Liver (tissue), 9 donors: ENCODE measurements around the gene CLIP1. TPM values are rescaled to one million over a fixed set of nuclear protein-coding genes. Genes with fewer than 3 reads are reported as not detected.

ENCODE experiments used
- DNase-seq: peaks from one replicate; pipeline ENCODE4 v3.0.0-alpha.2; 2017; ENCODE audit warnings: low spot score
- H3K27ac ChIP-seq, 2 donors: one replicate each; pipeline ENCODE4 v1.7.0; 2013; ENCODE audit warnings: inconsistent platforms in 2 of 2, low read length in 2 of 2, control low read depth in 1 of 2, low read depth in 1 of 2, mild to moderate bottlenecking in 1 of 2
- H3K27me3 ChIP-seq, 4 donors: one replicate each; pipeline versions ENCODE4 v1.6.1 to v1.7.0; 2013; ENCODE audit warnings: low read length in 3 of 4, inconsistent platforms in 1 of 4, mild to moderate bottlenecking in 1 of 4, moderate library complexity in 1 of 4; ENCODE audit not compliant: control insufficient read depth in 4 of 4, insufficient read depth in 4 of 4
- H3K36me3 ChIP-seq, 4 donors: one replicate each; pipeline versions ENCODE4 v1.6.1 to v1.7.0; 2013; ENCODE audit warnings: low read length in 3 of 4, mild to moderate bottlenecking in 3 of 4, low read depth in 1 of 4, moderate library complexity in 1 of 4; ENCODE audit not compliant: control insufficient read depth in 4 of 4, insufficient read depth in 3 of 4
- H3K4me1 ChIP-seq, 4 donors: one replicate each; pipeline versions ENCODE4 v1.6.1 to v1.7.0; 2013; ENCODE audit warnings: low read length in 3 of 4, mild to moderate bottlenecking in 3 of 4, moderate library complexity in 1 of 4; ENCODE audit not compliant: control insufficient read depth in 4 of 4, insufficient read depth in 4 of 4
- H3K4me3 ChIP-seq, 3 donors: one replicate each; pipeline versions ENCODE4 v1.6.1 to v1.7.0; 2013; ENCODE audit warnings: low read length in 3 of 3, control low read depth in 1 of 3, low read depth in 1 of 3, mild to moderate bottlenecking in 1 of 3
- H3K9ac ChIP-seq, 2 donors: one replicate each; pipeline ENCODE4 v1.7.0; 2013; ENCODE audit warnings: low read length in 2 of 2, mild to moderate bottlenecking in 2 of 2, moderate library complexity in 2 of 2, control low read depth in 1 of 2, low read depth in 1 of 2
- H3K9me3 ChIP-seq, 4 donors: one replicate each; pipeline versions ENCODE4 v1.6.1 to v1.7.0; 2013; ENCODE audit warnings: low read length in 3 of 4; ENCODE audit not compliant: control insufficient read depth in 4 of 4
- ATF3 ChIP-seq: IDR thresholded peaks from 2 replicates; pipeline ENCODE4 v1.6.1; 2016; ENCODE audit warnings: antibody characterized with exemption
- CTCF ChIP-seq: fragments of 150-350 bp; IDR thresholded peaks from 2 replicates; pipeline ENCODE4 v1.5.1; 2017; ENCODE audit warnings: improper control_type of control experiment, low read depth, low read length; ENCODE audit not compliant: missing input control
- EGR1 ChIP-seq, 2 donors: IDR thresholded peaks; 2 replicates each; pipeline ENCODE4 v1.6.1; 2016 to 2018; ENCODE audit warnings: antibody characterized with exemption in 2 of 2, low read depth in 2 of 2
- FOXA1 ChIP-seq: IDR thresholded peaks from 2 replicates; pipeline ENCODE4 v1.6.1; 2016; ENCODE audit warnings: antibody characterized with exemption
- FOXA2 ChIP-seq: IDR thresholded peaks from 2 replicates; pipeline ENCODE4 v1.6.1; 2016; ENCODE audit warnings: antibody characterized with exemption
- GABPA ChIP-seq, 2 donors: IDR thresholded peaks in 1 of 2; conservative IDR thresholded peaks in 1 of 2; 2 replicates each; pipeline ENCODE4 v1.6.1; 2016; ENCODE audit warnings: antibody characterized with exemption in 2 of 2, mild to moderate bottlenecking in 1 of 2, moderate library complexity in 1 of 2
- HNF4G ChIP-seq: IDR thresholded peaks from 2 replicates; pipeline ENCODE4 v1.6.1; 2016; ENCODE audit warnings: antibody characterized with exemption
- JUND ChIP-seq, 2 donors: IDR thresholded peaks; 2 replicates each; pipeline ENCODE4 v1.6.1; 2016; ENCODE audit warnings: antibody characterized with exemption in 2 of 2
- MAX ChIP-seq: IDR thresholded peaks from 2 replicates; pipeline ENCODE4 v1.6.1; 2016; ENCODE audit warnings: antibody characterized with exemption
- NR2F2 ChIP-seq: IDR thresholded peaks from 2 replicates; pipeline ENCODE4 v1.6.1; 2016; ENCODE audit warnings: antibody characterized with exemption
- RXRA ChIP-seq, 2 donors: IDR thresholded peaks; 2 replicates each; pipeline ENCODE4 v1.6.1; 2017 to 2018; ENCODE audit warnings: antibody characterized with exemption in 2 of 2, mild to moderate bottlenecking in 1 of 2
- SP1 ChIP-seq: IDR thresholded peaks from 2 replicates; pipeline ENCODE4 v1.6.1; 2018; ENCODE audit warnings: antibody characterized with exemption, mild to moderate bottlenecking
- TAF1 ChIP-seq: conservative IDR thresholded peaks from 2 replicates; pipeline ENCODE4 v1.6.1; 2016; ENCODE audit warnings: antibody characterized with exemption, mild to moderate bottlenecking
- YY1 ChIP-seq: IDR thresholded peaks from 2 replicates; pipeline ENCODE4 v1.6.1; 2016; ENCODE audit warnings: antibody characterized with exemption, mild to moderate bottlenecking
- WGBS: extraction: QIAGEN DNeasy Blood & Tissue Kit; methylation state at CpG from one replicate; pipeline ENCODE4 v1.1.7; 2013; 5-methylcytosine and 5-hydroxymethylcytosine counted together
- polyA plus RNA-seq, 2 donors: library from polyadenylated mRNA; stranded (reverse) in 1 of 2; unstranded in 1 of 2; fragments of 200-250 nt in 1 of 2; fragments of >200 nt in 1 of 2; fragmentation: Nextera tagmentation in 1 of 2; extraction: Ambion mirVana in 1 of 2; gene quantifications; one replicate each; pipeline versions ENCODE4 v1.2.1 to v1.2.3, GENCODE V29; 2013 to 2015
- total RNA-seq, 2 donors: library from RNA; depleted of rRNA; stranded (reverse); fragments of >200 nt; gene quantifications; one replicate each; pipeline ENCODE4 v1.2.3, GENCODE V29; 2014
- TF ChIP-seq, protein P1 (sequence below): IDR thresholded peaks from 2 replicates; pipeline ENCODE4 v1.6.1; 2016; ENCODE audit warnings: antibody characterized with exemption
- TF ChIP-seq, protein P2 (sequence below): IDR thresholded peaks from 2 replicates; pipeline ENCODE4 v1.6.1; 2016; ENCODE audit warnings: antibody characterized with exemption, mild to moderate bottlenecking
- donor health status: healthy.
- donor health status: healthy.
- donor health status: healthy.
- donor health status: healthy.
- donor health status: healthy.

The CLIP1 gene
- total and polyA plus RNA-seq, 4 donors: 13.0 to 41.9 (median 26.0) TPM

DNA sequence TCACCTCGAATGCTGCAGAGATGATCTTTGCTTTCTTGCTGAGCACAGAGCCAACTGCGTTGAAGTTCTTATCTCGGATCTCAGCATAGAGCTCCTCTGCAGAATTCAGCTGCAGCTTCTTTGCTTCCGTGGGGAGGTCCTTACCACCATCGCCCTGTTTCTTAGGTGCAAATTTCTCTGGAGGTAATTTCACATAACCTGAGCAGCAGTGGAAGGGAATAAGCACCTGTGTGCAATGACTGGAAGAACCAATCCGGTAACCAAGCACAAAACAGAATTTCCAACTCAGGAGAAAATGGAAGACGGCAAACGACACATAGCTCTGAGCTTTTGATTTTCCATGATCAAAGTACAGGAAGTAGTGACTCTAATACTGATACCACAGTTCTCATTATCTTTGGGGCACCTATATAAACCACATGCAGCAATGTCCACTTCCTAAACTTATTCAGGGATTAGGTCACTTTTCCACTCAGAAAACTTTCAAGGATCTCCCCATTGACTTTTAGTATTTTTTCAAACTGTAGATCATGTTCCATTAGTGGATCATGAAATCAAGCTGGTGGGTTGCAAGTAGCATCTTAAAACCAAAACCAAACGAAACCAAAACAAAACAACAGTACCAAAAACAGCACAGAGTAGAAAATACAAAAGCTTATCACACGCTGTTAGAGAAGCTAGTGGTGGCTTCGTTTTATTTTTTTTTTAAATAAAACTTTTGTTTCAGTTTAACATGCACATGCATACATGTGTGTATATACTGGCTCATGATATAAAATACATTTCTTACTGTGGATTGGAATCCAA is 177.7 kb downstream of the CLIP1 start:
- Histone ChIP-seq H3K27me3 (no peaks in the 10 kb centered on the region), H3K4me1 (no peaks in the 10 kb centered on the region), H3K36me3 (peaks cover 1 to 17% (median 9%) of the 10 kb centered on the region in 4 donors), H3K9me3 (no peaks in the 10 kb centered on the region), H3K9ac (no peak overlapping the region), H3K4me3 (no peak overlapping the region), H3K27ac (no peak overlapping the region)
- WGBS: 85% methylated on average over 11 of the region's 11 CpGs
- no peak for DNase-seq
- TF ChIP-seq EGR1 (IDR thresholded peaks at IDR 0.05; ENCODE audit: low read depth in 2 of 2): no peak
- no peak for TF ChIP-seq RXRA (IDR thresholded peaks at IDR 0.05)
- TF ChIP-seq YY1: no peak
- TF ChIP-seq CTCF: no peak
- no peak for TF ChIP-seq HNF4G
- TF ChIP-seq JUND (IDR thresholded peaks at IDR 0.05): no peak
- TF ChIP-seq SP1: no peak
- TF ChIP-seq NR2F2: no peak
- no peak for TF ChIP-seq MAX
- no peak for TF ChIP-seq FOXA1
- no peak for TF ChIP-seq GABPA (IDR thresholded peaks at IDR 0.05 in 1 of 2, conservative IDR thresholded peaks at IDR 0.05 in 1 of 2)
- TF ChIP-seq, protein P1, sequence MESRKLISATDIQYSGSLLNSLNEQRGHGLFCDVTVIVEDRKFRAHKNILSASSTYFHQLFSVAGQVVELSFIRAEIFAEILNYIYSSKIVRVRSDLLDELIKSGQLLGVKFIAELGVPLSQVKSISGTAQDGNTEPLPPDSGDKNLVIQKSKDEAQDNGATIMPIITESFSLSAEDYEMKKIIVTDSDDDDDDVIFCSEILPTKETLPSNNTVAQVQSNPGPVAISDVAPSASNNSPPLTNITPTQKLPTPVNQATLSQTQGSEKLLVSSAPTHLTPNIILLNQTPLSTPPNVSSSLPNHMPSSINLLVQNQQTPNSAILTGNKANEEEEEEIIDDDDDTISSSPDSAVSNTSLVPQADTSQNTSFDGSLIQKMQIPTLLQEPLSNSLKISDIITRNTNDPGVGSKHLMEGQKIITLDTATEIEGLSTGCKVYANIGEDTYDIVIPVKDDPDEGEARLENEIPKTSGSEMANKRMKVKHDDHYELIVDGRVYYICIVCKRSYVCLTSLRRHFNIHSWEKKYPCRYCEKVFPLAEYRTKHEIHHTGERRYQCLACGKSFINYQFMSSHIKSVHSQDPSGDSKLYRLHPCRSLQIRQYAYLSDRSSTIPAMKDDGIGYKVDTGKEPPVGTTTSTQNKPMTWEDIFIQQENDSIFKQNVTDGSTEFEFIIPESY: no peak
- TF ChIP-seq ATF3: no peak
- no peak for TF ChIP-seq TAF1
- TF ChIP-seq, protein P2, sequence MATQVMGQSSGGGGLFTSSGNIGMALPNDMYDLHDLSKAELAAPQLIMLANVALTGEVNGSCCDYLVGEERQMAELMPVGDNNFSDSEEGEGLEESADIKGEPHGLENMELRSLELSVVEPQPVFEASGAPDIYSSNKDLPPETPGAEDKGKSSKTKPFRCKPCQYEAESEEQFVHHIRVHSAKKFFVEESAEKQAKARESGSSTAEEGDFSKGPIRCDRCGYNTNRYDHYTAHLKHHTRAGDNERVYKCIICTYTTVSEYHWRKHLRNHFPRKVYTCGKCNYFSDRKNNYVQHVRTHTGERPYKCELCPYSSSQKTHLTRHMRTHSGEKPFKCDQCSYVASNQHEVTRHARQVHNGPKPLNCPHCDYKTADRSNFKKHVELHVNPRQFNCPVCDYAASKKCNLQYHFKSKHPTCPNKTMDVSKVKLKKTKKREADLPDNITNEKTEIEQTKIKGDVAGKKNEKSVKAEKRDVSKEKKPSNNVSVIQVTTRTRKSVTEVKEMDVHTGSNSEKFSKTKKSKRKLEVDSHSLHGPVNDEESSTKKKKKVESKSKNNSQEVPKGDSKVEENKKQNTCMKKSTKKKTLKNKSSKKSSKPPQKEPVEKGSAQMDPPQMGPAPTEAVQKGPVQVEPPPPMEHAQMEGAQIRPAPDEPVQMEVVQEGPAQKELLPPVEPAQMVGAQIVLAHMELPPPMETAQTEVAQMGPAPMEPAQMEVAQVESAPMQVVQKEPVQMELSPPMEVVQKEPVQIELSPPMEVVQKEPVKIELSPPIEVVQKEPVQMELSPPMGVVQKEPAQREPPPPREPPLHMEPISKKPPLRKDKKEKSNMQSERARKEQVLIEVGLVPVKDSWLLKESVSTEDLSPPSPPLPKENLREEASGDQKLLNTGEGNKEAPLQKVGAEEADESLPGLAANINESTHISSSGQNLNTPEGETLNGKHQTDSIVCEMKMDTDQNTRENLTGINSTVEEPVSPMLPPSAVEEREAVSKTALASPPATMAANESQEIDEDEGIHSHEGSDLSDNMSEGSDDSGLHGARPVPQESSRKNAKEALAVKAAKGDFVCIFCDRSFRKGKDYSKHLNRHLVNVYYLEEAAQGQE: no peak
- no peak for TF ChIP-seq FOXA2
